SKM-1 (cell line): ENCODE data around the gene ACTL10.

Experiments
- DNase-seq: peaks from one replicate; lab custom pipeline; 2025; ENCODE audit not compliant: unreplicated experiment; lab: John Stamatoyannopoulos, UW

Gene ACTL10

GRCh38 chr20:33648396-33649004 is 18.2 kb upstream of the ACTL10 start:
- DNase-seq = no peak

- no peak for DNase-seq
Measured at GRCh38 chr20:33649201-33649681, 17.5 kb upstream of the ACTL10 start.

- no peak for DNase-seq
Measured at GRCh38 chr20:33650111-33650752, 16.5 kb upstream of the ACTL10 start.

- DNase-seq = no peak
Measured at GRCh38 chr20:33650753-33651561, 15.8 kb upstream of the ACTL10 start.

- no peak for DNase-seq
Measured at GRCh38 chr20:33651562-33652048, 15.1 kb upstream of the ACTL10 start.

- peak; percentile 7 for DNase-seq
Measured at GRCh38 chr20:33653218-33653899, 13.4 kb upstream of the ACTL10 start.

GRCh38 chr20:33653900-33654596 is 12.7 kb upstream of the ACTL10 start:
- no peak for DNase-seq

- no peak for DNase-seq
Measured at GRCh38 chr20:33654680-33655161, 12.0 kb upstream of the ACTL10 start.

- DNase-seq = no peak
Measured at GRCh38 chr20:33655164-33655563, 11.6 kb upstream of the ACTL10 start.

- DNase-seq = no peak
Measured at GRCh38 chr20:33656010-33656782, 10.5 kb upstream of the ACTL10 start.

- DNase-seq = no peak
Measured at GRCh38 chr20:33656783-33657703, 9.7 kb upstream of the ACTL10 start.

GRCh38 chr20:33657704-33658095 is 9.0 kb upstream of the ACTL10 start:
- no peak for DNase-seq

- DNase-seq = no peak
Measured at GRCh38 chr20:33658510-33658909, 8.2 kb upstream of the ACTL10 start.

GRCh38 chr20:33658929-33659328 is 7.8 kb upstream of the ACTL10 start:
- DNase-seq = no peak

- DNase-seq = no peak
Measured at GRCh38 chr20:33659341-33660034, 7.3 kb upstream of the ACTL10 start.

- no peak for DNase-seq
Measured at GRCh38 chr20:33660035-33660684, 6.6 kb upstream of the ACTL10 start.

- no peak for DNase-seq
Measured at GRCh38 chr20:33660685-33661058, 6.1 kb upstream of the ACTL10 start.

- DNase-seq = no peak
Measured at GRCh38 chr20:33662172-33662571, 4.6 kb upstream of the ACTL10 start, which contains the start of gene C20orf144. TSS of gene C20orf144 (plus strand) at chr20:33662327. CDS start at chr20:33662346, 19 bp downstream.
